Bone marrow (tissue), 2 donors: ENCODE results near the gene KLF5.
"Not testable (repeated sequence)": the region's sequence is repeated elsewhere in the genome, so short reads cannot be mapped to it uniquely, and the experiment has no call there.

ENCODE experiments used
- DNase-seq, 2 donors: peaks; one replicate each; lab custom pipeline; 2025; lab: John Stamatoyannopoulos, UW

Gene KLF5

GRCh38 chr13:73088332-73088935 lies 29.6 kb downstream of the KLF5 start:
- no peak for DNase-seq

- no peak for DNase-seq
Measured at GRCh38 chr13:73089213-73089612, 30.4 kb downstream of the KLF5 start.

- no peak for DNase-seq
Measured at GRCh38 chr13:73090116-73090822, 31.5 kb downstream of the KLF5 start.

GRCh38 chr13:73090823-73091187 lies 32.0 kb downstream of the KLF5 start:
- DNase-seq = no peak

- DNase-seq = no peak
Measured at GRCh38 chr13:73092829-73093228, 34.0 kb downstream of the KLF5 start.

GRCh38 chr13:73096173-73096572 lies 37.4 kb downstream of the KLF5 start:
- DNase-seq = no peak

GRCh38 chr13:73096638-73097037 lies 37.8 kb downstream of the KLF5 start:
- DNase-seq = no peak

- not testable (repeated sequence) for DNase-seq
Measured at GRCh38 chr13:73100781-73101180, 42.0 kb downstream of the KLF5 start.

- no peak for DNase-seq
Measured at GRCh38 chr13:73101351-73102007, 42.7 kb downstream of the KLF5 start.

- DNase-seq = no peak
Measured at GRCh38 chr13:73103238-73103637, 44.4 kb downstream of the KLF5 start.

GRCh38 chr13:73106513-73107178 lies 47.8 kb downstream of the KLF5 start:
- no peak for DNase-seq

GRCh38 chr13:73107481-73107880 lies 48.7 kb downstream of the KLF5 start:
- DNase-seq = no peak

- no peak for DNase-seq
Measured at GRCh38 chr13:73107970-73108369, 49.2 kb downstream of the KLF5 start.

- DNase-seq = no peak
Measured at GRCh38 chr13:73109288-73109899, 50.6 kb downstream of the KLF5 start.

- no peak for DNase-seq
Measured at GRCh38 chr13:73109969-73110368, 51.2 kb downstream of the KLF5 start.

- no peak for DNase-seq
Measured at GRCh38 chr13:73110814-73111213, 52.0 kb downstream of the KLF5 start.

- DNase-seq = no peak
Measured at GRCh38 chr13:73111331-73111730, 52.5 kb downstream of the KLF5 start.

- DNase-seq = no peak
Measured at GRCh38 chr13:73119612-73120011, 60.8 kb downstream of the KLF5 start.
